HG03354 (cell line): ENCODE results near the gene TMEM30A.

Experiments used
- ATAC-seq: cut with Tn5 transposase; IDR thresholded peaks from one replicate; pipeline ENCODE4 v1.9.1; 2021; ENCODE audit warnings: mild to moderate bottlenecking; ENCODE audit not compliant: unreplicated experiment, poor library complexity, severe bottlenecking

TMEM30A gene

GRCh38 chr6:75268121-75268987, 16.2 kb downstream of the TMEM30A start:
- ATAC-seq, result no peak

- no peak for ATAC-seq
These were observed 17.1 kb downstream of the TMEM30A start for GRCh38 chr6:75267461-75267860.

- ATAC-seq, result peak; percentile 87
These were observed 17.8 kb downstream of the TMEM30A start for GRCh38 chr6:75266716-75267291.

GRCh38 chr6:75263401-75263750, 21.2 kb downstream of the TMEM30A start:
- no peak for ATAC-seq

GRCh38 chr6:75262716-75263400, 21.7 kb downstream of the TMEM30A start:
- no peak for ATAC-seq

- no peak for ATAC-seq
These were observed 23.3 kb downstream of the TMEM30A start for GRCh38 chr6:75261299-75261698.

GRCh38 chr6:75257343-75258087, 27.1 kb downstream of the TMEM30A start:
- ATAC-seq, result no peak

GRCh38 chr6:75250552-75250951, 34.0 kb downstream of the TMEM30A start:
- ATAC-seq, result no peak

- ATAC-seq, result no peak
These were observed 34.8 kb downstream of the TMEM30A start for GRCh38 chr6:75249837-75250236.

GRCh38 chr6:75246386-75246785, 38.2 kb downstream of the TMEM30A start:
- no peak for ATAC-seq

- ATAC-seq, result peak; percentile 10
These were observed 40.5 kb downstream of the TMEM30A start for GRCh38 chr6:75244063-75244584.

- peak; percentile 97 for ATAC-seq
These were observed 41.1 kb downstream of the TMEM30A start, which contains the start of gene COX7A2 for GRCh38 chr6:75243333-75244062. TSS of gene COX7A2 (minus strand) at chr6:75243801. CDS start at chr6:75243734, 67 bp downstream.

- ATAC-seq, result no peak
These were observed 48.0 kb downstream of the TMEM30A start for GRCh38 chr6:75236630-75237029.

GRCh38 chr6:75235271-75235670, 49.3 kb downstream of the TMEM30A start:
- ATAC-seq, result no peak

- ATAC-seq, result no peak
These were observed 50.3 kb downstream of the TMEM30A start for GRCh38 chr6:75234126-75234865.

GRCh38 chr6:75233092-75233615, 51.4 kb downstream of the TMEM30A start:
- no peak for ATAC-seq

GRCh38 chr6:75230484-75231325, 53.9 kb downstream of the TMEM30A start:
- ATAC-seq, result no peak
